Mucosa of rectum (tissue), 2 donors: ENCODE data around the gene KIAA1210.

ENCODE experiments used
- H3K27ac ChIP-seq, 2 donors: one replicate each; pipeline ENCODE4 v1.7.0; 2013; ENCODE audit warnings: inconsistent platforms in 2 of 2, low read depth in 2 of 2, low read length in 2 of 2
- H3K27me3 ChIP-seq, 2 donors: one replicate each; pipeline ENCODE4 v1.7.0; 2013; ENCODE audit warnings: low read length in 2 of 2; ENCODE audit not compliant: control insufficient read depth in 2 of 2, insufficient read depth in 2 of 2
- H3K36me3 ChIP-seq, 2 donors: one replicate each; pipeline ENCODE4 v1.7.0; 2013; ENCODE audit warnings: low read length in 2 of 2; ENCODE audit not compliant: control insufficient read depth in 2 of 2, insufficient read depth in 2 of 2
- H3K4me1 ChIP-seq, 2 donors: one replicate each; pipeline ENCODE4 v1.7.0; 2013; ENCODE audit warnings: low read length in 2 of 2, mild to moderate bottlenecking in 1 of 2; ENCODE audit not compliant: control insufficient read depth in 2 of 2, insufficient read depth in 2 of 2
- H3K4me3 ChIP-seq, 2 donors: one replicate each; pipeline ENCODE4 v1.7.0; 2013; ENCODE audit warnings: low read length in 2 of 2
- H3K9ac ChIP-seq, 2 donors: one replicate each; pipeline ENCODE4 v1.7.0; 2013; ENCODE audit warnings: low read length in 2 of 2, low read depth in 1 of 2, mild to moderate bottlenecking in 1 of 2
- H3K9me3 ChIP-seq, 2 donors: one replicate each; pipeline ENCODE4 v1.7.0; 2013; ENCODE audit warnings: low read length in 2 of 2; ENCODE audit not compliant: control insufficient read depth in 2 of 2
- donor health status: healthy.
- donor health status: Normal muscosa, but diverticular disease.

The KIAA1210 gene

GRCh38 chrX:119073200-119073905, 54.3 kb downstream of the KIAA1210 start:
- H3K27me3 ChIP-seq = peaks cover 3 to 8% of the 10 kb centered on the region in 2 donors
- H3K36me3 ChIP-seq = no peaks in the 10 kb centered on the region
- H3K4me3 ChIP-seq = no peak overlapping the region
- H3K9me3 ChIP-seq = no peaks in the 10 kb centered on the region
- no peak overlapping the region for H3K27ac ChIP-seq
- no peak overlapping the region for H3K9ac ChIP-seq
- H3K4me1 ChIP-seq = no peaks in the 10 kb centered on the region

GRCh38 chrX:119072744-119073143, 54.9 kb downstream of the KIAA1210 start, which contains the start of gene CT47C1:
Gene CT47C1, plus strand, starts transcription at chrX:119072993. Its CDS starts 233 bp downstream, at chrX:119073226.
- H3K27ac ChIP-seq = no peak within 1 kb of the TSS
- H3K9me3 ChIP-seq = no peaks in the 10 kb centered on the region
- H3K4me1 ChIP-seq = no peaks in the 10 kb centered on the region
- no peak within 1 kb of the TSS for H3K9ac ChIP-seq
- H3K27me3 ChIP-seq = peaks cover 3 to 9% of the 10 kb centered on the region in 2 donors
- no peaks in the 10 kb centered on the region for H3K36me3 ChIP-seq
- H3K4me3 ChIP-seq = no peak within 1 kb of the TSS

- H3K36me3 ChIP-seq = no peaks in the 10 kb centered on the region
- no peak overlapping the region for H3K27ac ChIP-seq
- H3K27me3 ChIP-seq = peaks cover 3 to 9% of the 10 kb centered on the region in 2 donors
- H3K9me3 ChIP-seq = no peaks in the 10 kb centered on the region
- H3K4me3 ChIP-seq = no peak overlapping the region
- no peaks in the 10 kb centered on the region for H3K4me1 ChIP-seq
- no peak overlapping the region for H3K9ac ChIP-seq
Measured at GRCh38 chrX:119071381-119071780, 56.2 kb downstream of the KIAA1210 start.

GRCh38 chrX:119069762-119070161, 57.9 kb downstream of the KIAA1210 start:
- Histone ChIP-seq H3K4me3 (no peak overlapping the region), H3K9ac (no peak overlapping the region), H3K36me3 (no peaks in the 10 kb centered on the region), H3K9me3 (no peaks in the 10 kb centered on the region), H3K4me1 (no peaks in the 10 kb centered on the region), H3K27me3 (peaks cover 3 to 9% of the 10 kb centered on the region in 2 donors), H3K27ac (no peak overlapping the region)

GRCh38 chrX:119069128-119069527, 58.5 kb downstream of the KIAA1210 start:
- no peak overlapping the region for H3K27ac ChIP-seq
- no peaks in the 10 kb centered on the region for H3K9me3 ChIP-seq
- H3K27me3 ChIP-seq = peaks cover 3 to 9% of the 10 kb centered on the region in 2 donors
- no peaks in the 10 kb centered on the region for H3K4me1 ChIP-seq
- H3K4me3 ChIP-seq = no peak overlapping the region
- H3K36me3 ChIP-seq = no peaks in the 10 kb centered on the region
- H3K9ac ChIP-seq = no peak overlapping the region

- Histone ChIP-seq H3K4me1 (no peaks in the 10 kb centered on the region), H3K9ac (no peak overlapping the region), H3K27me3 (peaks cover 3 to 9% of the 10 kb centered on the region in 2 donors), H3K27ac (no peak overlapping the region), H3K9me3 (no peaks in the 10 kb centered on the region), H3K4me3 (no peak overlapping the region), H3K36me3 (no peaks in the 10 kb centered on the region)
Measured at GRCh38 chrX:119067023-119067739, 60.4 kb downstream of the KIAA1210 start.

- Histone ChIP-seq H3K27me3 (peaks cover 0 to 2% of the 10 kb centered on the region in 2 donors), H3K9me3 (no peaks in the 10 kb centered on the region), H3K27ac (no peak overlapping the region), H3K36me3 (no peaks in the 10 kb centered on the region), H3K9ac (no peak overlapping the region), H3K4me1 (no peaks in the 10 kb centered on the region), H3K4me3 (no peak overlapping the region)
Measured at GRCh38 chrX:119063428-119063827, 64.2 kb downstream of the KIAA1210 start.

- H3K36me3 ChIP-seq = no peaks in the 10 kb centered on the region
- H3K9ac ChIP-seq = no peak overlapping the region
- no peaks in the 10 kb centered on the region for H3K9me3 ChIP-seq
- no peaks in the 10 kb centered on the region for H3K4me1 ChIP-seq
- no peaks in the 10 kb centered on the region for H3K27me3 ChIP-seq
- no peak overlapping the region for H3K4me3 ChIP-seq
- H3K27ac ChIP-seq = no peak overlapping the region
Measured at GRCh38 chrX:119062750-119063374, 64.8 kb downstream of the KIAA1210 start.

- Histone ChIP-seq H3K27me3 (peaks cover 3 to 4% of the 10 kb centered on the region in 2 donors), H3K36me3 (no peaks in the 10 kb centered on the region), H3K27ac (no peak overlapping the region), H3K4me1 (no peaks in the 10 kb centered on the region), H3K4me3 (no peak overlapping the region), H3K9ac (no peak overlapping the region), H3K9me3 (no peaks in the 10 kb centered on the region)
Measured at GRCh38 chrX:119055687-119056086, 71.9 kb downstream of the KIAA1210 start.

- Histone ChIP-seq H3K9ac (no peak overlapping the region), H3K4me1 (peaks cover 0 to 3% of the 10 kb centered on the region in 2 donors), H3K36me3 (no peaks in the 10 kb centered on the region), H3K27me3 (no peaks in the 10 kb centered on the region), H3K4me3 (no peak overlapping the region), H3K9me3 (no peaks in the 10 kb centered on the region), H3K27ac (no peak overlapping the region)
Measured at GRCh38 chrX:119045884-119046283, 81.7 kb downstream of the KIAA1210 start.
